Measurements from ENCODE around the gene LRRC26. TPM values are rescaled to one million over a fixed set of nuclear protein-coding genes. Genes with fewer than 3 reads are reported as not detected.

Gene LRRC26
- total RNA-seq, 1 experiment from 2014 or later: 0.40 TPM

DNA sequence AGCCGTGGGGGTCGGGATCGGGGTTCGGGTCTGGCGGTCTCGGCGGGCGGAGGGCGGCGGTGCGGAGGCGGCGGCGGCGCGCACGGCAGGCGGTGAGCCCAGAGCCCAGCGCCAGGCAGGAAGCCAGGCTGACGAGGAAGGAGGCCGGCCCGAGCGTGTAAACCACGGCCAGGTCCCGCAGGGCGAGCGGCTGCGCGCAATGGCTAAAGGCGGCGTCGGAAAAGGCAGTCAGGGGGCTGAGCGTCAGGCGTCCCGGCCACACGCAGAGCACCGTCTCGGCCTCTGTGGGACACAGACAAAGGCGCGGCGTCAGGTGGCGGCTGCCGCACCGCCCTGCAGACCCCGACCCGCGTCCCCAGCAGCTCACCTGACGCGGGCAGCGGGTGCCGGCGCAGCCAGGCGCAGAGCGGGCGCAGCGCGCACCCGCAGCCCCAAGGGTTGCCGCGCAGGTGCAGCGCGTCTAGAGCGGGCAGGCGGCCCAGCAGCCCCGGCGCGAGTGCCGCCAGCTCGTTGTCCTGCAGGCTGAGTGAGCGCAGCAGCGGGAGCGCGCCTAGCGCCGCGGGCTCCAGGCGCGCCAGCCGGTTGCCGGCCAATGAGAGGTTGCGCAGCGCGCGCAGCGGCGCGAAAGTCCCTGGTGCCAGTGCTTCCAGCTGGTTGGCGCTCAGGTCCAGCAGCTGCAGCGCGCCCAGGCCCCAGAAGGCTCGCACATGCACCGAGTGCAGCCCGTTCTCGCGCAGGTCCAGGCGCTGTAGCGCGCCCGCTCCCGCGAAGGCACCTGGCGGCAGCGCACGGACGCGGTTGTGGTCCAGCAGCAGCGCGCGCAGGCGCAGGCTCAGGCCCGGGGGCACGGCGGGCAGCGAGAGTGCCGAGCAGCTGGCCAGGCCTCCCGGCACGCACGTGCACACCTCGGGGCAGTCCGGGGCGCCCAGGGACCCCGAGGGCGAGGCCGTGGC, 671 bp downstream of the LRRC26 start:
- ATAC-seq (peak; percentile 55), DNase-seq (peak; percentile 69)
- peak overlapping the region; percentile 84 for H3K4me2 ChIP-seq (ENCODE audit: low read length)
- no peaks in the 10 kb centered on the region for H3F3A ChIP-seq (ENCODE audit: low read length, unreplicated experiment)
- no peak overlapping the region for H3K9ac ChIP-seq (ENCODE audit: low read length)
- no TSS peak for BruUV-seq (replicated peaks)
- peak overlapping the region; percentile 63 for H2AFZ ChIP-seq (ENCODE audit: low read length)
- peaks cover 12% of the 10 kb centered on the region for H3K27me3 ChIP-seq (ENCODE audit: low read length)
- H3K4me3 ChIP-seq (ENCODE audit: low read length): peak overlapping the region; percentile 64
- no peaks in the 10 kb centered on the region for H3K9me2 ChIP-seq (replicated peaks; ENCODE audit: low read length)
- H3K27ac ChIP-seq (ENCODE audit: low read length): no peak overlapping the region
- TF ChIP-seq EZH2phosphoT487 (IDR thresholded peaks at IDR 0.05; ENCODE audit: borderline replicate concordance, low read length): no peak
- TF ChIP-seq EZH2 (IDR thresholded peaks at IDR 0.05; ENCODE audit: low read length, unreplicated experiment): no peak
- TF ChIP-seq, protein P1, sequence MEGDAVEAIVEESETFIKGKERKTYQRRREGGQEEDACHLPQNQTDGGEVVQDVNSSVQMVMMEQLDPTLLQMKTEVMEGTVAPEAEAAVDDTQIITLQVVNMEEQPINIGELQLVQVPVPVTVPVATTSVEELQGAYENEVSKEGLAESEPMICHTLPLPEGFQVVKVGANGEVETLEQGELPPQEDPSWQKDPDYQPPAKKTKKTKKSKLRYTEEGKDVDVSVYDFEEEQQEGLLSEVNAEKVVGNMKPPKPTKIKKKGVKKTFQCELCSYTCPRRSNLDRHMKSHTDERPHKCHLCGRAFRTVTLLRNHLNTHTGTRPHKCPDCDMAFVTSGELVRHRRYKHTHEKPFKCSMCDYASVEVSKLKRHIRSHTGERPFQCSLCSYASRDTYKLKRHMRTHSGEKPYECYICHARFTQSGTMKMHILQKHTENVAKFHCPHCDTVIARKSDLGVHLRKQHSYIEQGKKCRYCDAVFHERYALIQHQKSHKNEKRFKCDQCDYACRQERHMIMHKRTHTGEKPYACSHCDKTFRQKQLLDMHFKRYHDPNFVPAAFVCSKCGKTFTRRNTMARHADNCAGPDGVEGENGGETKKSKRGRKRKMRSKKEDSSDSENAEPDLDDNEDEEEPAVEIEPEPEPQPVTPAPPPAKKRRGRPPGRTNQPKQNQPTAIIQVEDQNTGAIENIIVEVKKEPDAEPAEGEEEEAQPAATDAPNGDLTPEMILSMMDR (conservative IDR thresholded peaks at IDR 0.05; ENCODE audit: low read depth, low read length): no peak
- H3K4me1 ChIP-seq (ENCODE audit: insufficient read depth, low read length): no peaks in the 10 kb centered on the region
- no peaks in the 10 kb centered on the region for H3K79me2 ChIP-seq (ENCODE audit: low read length)
- POLR2A ChIA-PET (ENCODE audit: unreplicated experiment): no interaction called here
- no peaks in the 10 kb centered on the region for H3K9me3 ChIP-seq (ENCODE audit: low read length)
- intact Hi-C loops (cut with micrococcal nuclease): no loop called here
- CTCF ChIA-PET: no interaction called here
- H4K20me1 ChIP-seq (ENCODE audit: low read length): no peaks in the 10 kb centered on the region
- no peaks in the 10 kb centered on the region for H3K36me3 ChIP-seq (ENCODE audit: low read depth, low read length)

DNA sequence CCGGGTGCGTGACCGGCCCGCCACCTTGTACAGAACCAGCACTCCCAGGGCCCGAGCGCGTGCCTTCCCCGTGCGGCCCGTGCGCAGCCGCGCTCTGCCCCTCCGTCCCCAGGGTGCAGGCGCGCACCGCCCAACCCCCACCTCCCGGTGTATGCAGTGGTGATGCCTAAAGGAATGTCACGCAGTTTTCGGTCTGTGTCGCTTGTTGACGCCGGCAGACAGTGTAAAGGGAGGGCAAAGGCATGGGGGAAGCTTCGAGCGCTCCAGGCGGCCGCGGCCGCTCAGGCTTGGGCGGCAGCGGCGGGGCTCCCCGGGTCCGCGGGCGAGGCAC, 1.3 kb downstream of the LRRC26 start:
- no peaks in the 10 kb centered on the region for H4K20me1 ChIP-seq (ENCODE audit: low read length)
- H3K9ac ChIP-seq (ENCODE audit: low read length): no peak overlapping the region
- intact Hi-C loops (cut with micrococcal nuclease): no loop called here
- no peak overlapping the region for H3K27ac ChIP-seq (ENCODE audit: low read length)
- H3K27me3 ChIP-seq (ENCODE audit: low read length): peaks cover 12% of the 10 kb centered on the region
- H3F3A ChIP-seq (ENCODE audit: low read length, unreplicated experiment): no peaks in the 10 kb centered on the region
- no peaks in the 10 kb centered on the region for H3K36me3 ChIP-seq (ENCODE audit: low read depth, low read length)
- ATAC-seq (peak; percentile 36), DNase-seq (no peak)
- no TSS peak for BruUV-seq (replicated peaks)
- H2AFZ ChIP-seq (ENCODE audit: low read length): peak overlapping the region; percentile 63; the same call in 1 of the 2 replicates
- ChIA-PET POLR2A (ENCODE audit: unreplicated experiment) (no interaction called here), CTCF (no interaction called here)
- H3K4me1 ChIP-seq (ENCODE audit: insufficient read depth, low read length): no peaks in the 10 kb centered on the region
- TF ChIP-seq, protein P1 (conservative IDR thresholded peaks at IDR 0.05; ENCODE audit: low read depth, low read length): no peak
- TF ChIP-seq EZH2phosphoT487 (IDR thresholded peaks at IDR 0.05; ENCODE audit: borderline replicate concordance, low read length) (no peak), EZH2 (IDR thresholded peaks at IDR 0.05; ENCODE audit: low read length, unreplicated experiment) (no peak)
- H3K4me2 ChIP-seq (ENCODE audit: low read length): peak overlapping the region; percentile 84
- H3K79me2 ChIP-seq (ENCODE audit: low read length): no peaks in the 10 kb centered on the region
- H3K4me3 ChIP-seq (ENCODE audit: low read length): peak overlapping the region; percentile 64
- H3K9me3 ChIP-seq (ENCODE audit: low read length): no peaks in the 10 kb centered on the region
- no peaks in the 10 kb centered on the region for H3K9me2 ChIP-seq (replicated peaks; ENCODE audit: low read length)

All from PC-3 (cell line).